HFF-Myc (cell line): Measurements from ENCODE around the gene GPD2.

Experiments
- DNase-seq: peaks from one replicate; pipeline ENCODE4 v3.0.0-alpha.2; 2011; ENCODE audit warnings: low read depth; ENCODE audit errors: extremely low read depth
- H3K4me3 ChIP-seq: replicated peaks from 2 replicates; pipeline ENCODE4 v1.5.1; 2011; ENCODE audit warnings: low read depth, mild to moderate bottlenecking, control low read depth, low read length
- TF ChIP-seq, protein P1 (sequence below): IDR thresholded peaks from 2 replicates; pipeline ENCODE4 v1.5.1; 2012; ENCODE audit warnings: mild to moderate bottlenecking, low read depth, low read length, control low read depth; ENCODE audit errors: missing control alignments

The GPD2 gene

DNA sequence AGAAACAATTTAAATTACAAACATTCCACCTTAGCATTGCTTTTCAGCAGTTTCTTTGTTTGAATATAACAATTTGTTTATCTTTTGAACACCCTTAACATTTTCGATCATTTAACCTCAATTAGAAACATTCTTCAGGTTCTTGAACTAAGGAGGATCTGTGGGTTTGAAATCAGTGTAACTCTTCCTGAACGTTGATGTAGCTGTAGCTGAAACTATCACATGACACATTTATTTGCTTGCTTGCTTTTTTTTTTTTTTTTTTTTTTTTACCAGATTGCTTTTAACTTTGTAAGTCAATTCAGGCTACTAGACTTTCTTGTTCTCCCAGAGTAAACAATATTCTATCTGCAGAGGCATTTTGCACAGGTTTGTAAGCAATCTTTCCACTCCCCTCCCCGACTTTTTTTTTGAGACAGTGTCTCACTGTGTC is 47.6 kb downstream of the GPD2 start:
- H3K4me3 ChIP-seq, result no peak overlapping the region
- TF ChIP-seq, protein P1, sequence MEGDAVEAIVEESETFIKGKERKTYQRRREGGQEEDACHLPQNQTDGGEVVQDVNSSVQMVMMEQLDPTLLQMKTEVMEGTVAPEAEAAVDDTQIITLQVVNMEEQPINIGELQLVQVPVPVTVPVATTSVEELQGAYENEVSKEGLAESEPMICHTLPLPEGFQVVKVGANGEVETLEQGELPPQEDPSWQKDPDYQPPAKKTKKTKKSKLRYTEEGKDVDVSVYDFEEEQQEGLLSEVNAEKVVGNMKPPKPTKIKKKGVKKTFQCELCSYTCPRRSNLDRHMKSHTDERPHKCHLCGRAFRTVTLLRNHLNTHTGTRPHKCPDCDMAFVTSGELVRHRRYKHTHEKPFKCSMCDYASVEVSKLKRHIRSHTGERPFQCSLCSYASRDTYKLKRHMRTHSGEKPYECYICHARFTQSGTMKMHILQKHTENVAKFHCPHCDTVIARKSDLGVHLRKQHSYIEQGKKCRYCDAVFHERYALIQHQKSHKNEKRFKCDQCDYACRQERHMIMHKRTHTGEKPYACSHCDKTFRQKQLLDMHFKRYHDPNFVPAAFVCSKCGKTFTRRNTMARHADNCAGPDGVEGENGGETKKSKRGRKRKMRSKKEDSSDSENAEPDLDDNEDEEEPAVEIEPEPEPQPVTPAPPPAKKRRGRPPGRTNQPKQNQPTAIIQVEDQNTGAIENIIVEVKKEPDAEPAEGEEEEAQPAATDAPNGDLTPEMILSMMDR, result no peak
- no peak for DNase-seq

DNA sequence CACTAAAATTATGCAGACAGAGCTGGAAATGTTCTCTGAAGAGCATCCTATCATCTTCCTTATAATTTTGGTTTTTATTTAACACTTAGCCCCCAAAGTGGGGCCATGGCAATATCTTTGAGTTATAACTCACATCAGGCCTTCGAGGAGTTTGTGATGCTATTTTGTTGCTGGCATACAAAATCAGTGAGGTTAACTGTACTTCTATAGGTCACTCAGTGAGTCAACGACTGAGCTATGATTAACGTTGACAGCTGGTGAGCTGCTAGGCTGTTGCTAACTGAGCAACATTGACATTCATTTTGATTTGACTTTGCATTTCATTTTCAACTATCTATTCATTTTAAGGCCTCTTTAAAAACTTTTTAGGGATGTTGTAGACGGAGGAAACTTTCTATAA is 50.0 kb downstream of the GPD2 start:
- DNase-seq, result no peak
- no peak overlapping the region for H3K4me3 ChIP-seq
- TF ChIP-seq, protein P1, result no peak

GRCh38 chr2:156486614-156487013 is 50.4 kb downstream of the GPD2 start:
- TF ChIP-seq, protein P1, result no peak
- H3K4me3 ChIP-seq, result no peak overlapping the region
- DNase-seq, result no peak

DNA sequence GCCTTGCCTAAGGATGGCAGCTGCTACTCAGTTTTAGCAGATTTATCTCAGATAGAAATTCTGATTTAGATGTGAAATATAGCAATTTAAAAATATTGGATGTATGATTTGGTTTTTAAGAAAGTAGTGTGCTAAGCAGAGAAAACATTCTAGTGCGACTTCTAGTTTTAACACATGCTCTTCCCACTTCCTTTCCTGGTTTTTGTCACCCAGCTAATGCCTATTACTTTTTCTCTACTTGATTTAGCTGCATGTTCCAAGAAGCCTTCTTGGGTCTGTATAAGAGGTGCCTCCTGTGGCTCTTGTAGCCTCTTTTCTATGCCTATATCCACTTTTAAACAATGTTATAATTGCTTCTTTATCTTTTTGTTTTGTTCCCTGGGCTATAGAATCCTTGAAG is 53.0 kb downstream of the GPD2 start:
- DNase-seq, result no peak
- TF ChIP-seq, protein P1, result no peak
- no peak overlapping the region for H3K4me3 ChIP-seq

DNA sequence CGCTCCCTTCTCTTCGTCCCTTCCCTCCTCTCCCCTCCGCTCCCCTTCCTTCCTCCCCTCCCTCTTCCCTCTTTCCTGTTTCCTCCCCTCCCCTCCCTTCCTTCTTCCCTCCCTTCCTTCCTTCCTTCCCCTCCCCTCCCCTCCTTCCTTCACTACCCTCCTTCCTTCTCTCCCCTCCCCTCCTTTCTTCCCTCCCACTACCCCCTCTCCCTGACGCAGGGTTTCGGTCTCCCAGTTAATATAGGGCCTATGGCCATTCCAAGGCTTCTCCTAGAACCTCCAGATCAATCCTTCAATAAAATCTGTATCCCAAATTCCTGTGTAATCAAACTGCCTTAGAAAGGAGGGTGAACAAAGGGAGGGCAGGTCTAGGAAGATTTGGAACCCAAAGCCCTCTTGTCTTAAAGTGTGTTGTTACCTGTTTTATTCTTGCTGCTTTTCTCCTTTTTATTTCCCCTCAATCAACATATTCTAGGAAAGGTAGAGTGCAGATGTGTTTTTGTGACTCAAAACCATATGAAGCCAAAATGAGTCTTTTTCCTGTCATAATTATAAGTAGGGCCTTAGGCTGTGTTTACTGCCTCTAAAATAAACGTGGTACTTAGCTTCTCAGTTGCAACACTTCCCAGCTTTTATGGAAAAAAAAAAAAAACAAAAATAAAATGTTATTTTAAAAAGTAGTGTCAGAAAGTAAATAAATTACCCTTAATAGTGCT is 53.7 kb downstream of the GPD2 start:
- H3K4me3 ChIP-seq, result no peak overlapping the region
- DNase-seq, result no peak
- TF ChIP-seq, protein P1, result no peak

DNA sequence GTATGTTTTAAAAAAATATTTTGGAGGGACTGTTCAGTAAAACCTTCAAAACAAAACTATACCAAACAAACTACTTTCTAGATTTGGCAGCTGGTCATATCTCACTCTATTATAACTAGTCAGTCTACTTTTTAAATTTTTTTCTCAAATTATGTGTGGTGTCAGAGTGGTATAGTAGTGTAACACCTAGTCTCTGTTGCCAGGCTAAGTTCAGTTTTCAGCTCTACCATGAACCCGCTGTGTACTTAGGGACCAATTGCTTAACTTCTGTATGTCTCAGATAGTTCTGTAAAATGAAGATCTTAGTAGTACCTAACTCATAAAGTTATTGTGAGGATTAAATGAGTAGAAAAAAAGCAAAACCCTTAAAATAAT is 54.3 kb downstream of the GPD2 start:
- TF ChIP-seq, protein P1, result no peak
- H3K4me3 ChIP-seq, result no peak overlapping the region
- no peak for DNase-seq

DNA sequence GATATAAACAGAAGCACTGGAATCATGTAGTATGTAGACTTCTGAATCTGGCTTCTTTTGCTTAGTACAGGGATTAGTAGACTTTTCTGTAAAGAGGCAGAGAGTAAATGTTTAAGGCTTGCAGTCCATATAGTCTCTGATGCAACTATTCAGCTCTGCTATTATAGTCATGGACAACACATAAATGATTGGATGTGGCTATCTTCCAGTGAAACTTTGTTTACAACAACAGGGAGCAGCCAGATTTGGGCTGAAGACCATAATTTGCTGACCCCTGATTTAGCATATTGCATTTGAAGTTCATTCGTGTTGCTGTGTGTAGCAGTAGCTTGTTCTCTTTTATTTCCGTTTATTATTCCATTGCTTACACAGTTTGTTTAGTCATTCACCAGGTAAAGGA is 55.0 kb downstream of the GPD2 start:
- no peak for DNase-seq
- TF ChIP-seq, protein P1, result no peak
- H3K4me3 ChIP-seq, result no peak overlapping the region
